Nephron progenitor cell (in vitro differentiated cells): ENCODE results near the gene PCSK5.

Experiments
- DNase-seq: peaks from one replicate; pipeline ENCODE4 v3.0.0; 2021
- H3K27ac Mint-ChIP-seq: 2 replicates; pipeline ENCODE4 v1.8.0; 2021; ENCODE audit warnings: mild to moderate bottlenecking, moderate library complexity, mixed read lengths
- H3K27me3 Mint-ChIP-seq: 2 replicates; pipeline ENCODE4 v1.8.0; 2021; ENCODE audit warnings: mild to moderate bottlenecking, low read depth, mixed read lengths; ENCODE audit not compliant: poor library complexity
- H3K36me3 Mint-ChIP-seq: 2 replicates; pipeline ENCODE4 v1.8.0; 2021; ENCODE audit warnings: low read depth, mixed read lengths
- H3K4me1 Mint-ChIP-seq: 2 replicates; pipeline ENCODE4 v1.8.0; 2021; ENCODE audit warnings: mixed read lengths
- H3K4me3 Mint-ChIP-seq: 2 replicates; pipeline ENCODE4 v1.8.0; 2021; ENCODE audit warnings: mild to moderate bottlenecking, moderate library complexity, mixed read lengths
- H3K9me3 Mint-ChIP-seq: 2 replicates; pipeline ENCODE4 v1.8.0; 2021; ENCODE audit warnings: mild to moderate bottlenecking, moderate library complexity, mixed read lengths
- CTCF ChIP-seq: fragments of 200-600 bp; sonication (generic); IDR thresholded peaks from 2 replicates; pipeline ENCODE4 v1.5.0; 2021; ENCODE audit warnings: antibody characterized with exemption

The PCSK5 gene

GRCh38 chr9:76219560-76220151 lies 329.2 kb downstream of the PCSK5 start:
- Mint-ChIP-seq H3K4me1 (peaks cover 50% of the 10 kb centered on the region), H3K27me3 (no peaks in the 10 kb centered on the region), H3K27ac (peak overlapping the region; percentile 92), H3K36me3 (no peaks in the 10 kb centered on the region), H3K4me3 (no peak overlapping the region), H3K9me3 (no peaks in the 10 kb centered on the region)
- no peak for DNase-seq
- TF ChIP-seq CTCF, result peak; percentile 38

GRCh38 chr9:76221423-76221822 lies 330.9 kb downstream of the PCSK5 start:
- Mint-ChIP-seq H3K27me3 (peaks cover 2% of the 10 kb centered on the region), H3K4me1 (peaks cover 41% of the 10 kb centered on the region), H3K27ac (no peak overlapping the region), H3K36me3 (no peaks in the 10 kb centered on the region), H3K4me3 (no peak overlapping the region), H3K9me3 (no peaks in the 10 kb centered on the region)
- no peak for DNase-seq
- TF ChIP-seq CTCF, result no peak

- Mint-ChIP-seq H3K9me3 (no peaks in the 10 kb centered on the region), H3K27me3 (peaks cover 2% of the 10 kb centered on the region), H3K27ac (peak overlapping the region; percentile 3), H3K4me3 (no peak overlapping the region), H3K4me1 (peaks cover 26% of the 10 kb centered on the region), H3K36me3 (no peaks in the 10 kb centered on the region)
- DNase-seq, result no peak
- TF ChIP-seq CTCF, result no peak
Measured at GRCh38 chr9:76223749-76224340, 333.4 kb downstream of the PCSK5 start.

- Mint-ChIP-seq H3K4me3 (no peak overlapping the region), H3K4me1 (no peaks in the 10 kb centered on the region), H3K9me3 (no peaks in the 10 kb centered on the region), H3K27me3 (peaks cover 2% of the 10 kb centered on the region), H3K27ac (no peak overlapping the region), H3K36me3 (no peaks in the 10 kb centered on the region)
- TF ChIP-seq CTCF, result no peak
- no peak for DNase-seq
Measured at GRCh38 chr9:76227156-76227555, 336.7 kb downstream of the PCSK5 start.

- Mint-ChIP-seq H3K9me3 (no peaks in the 10 kb centered on the region), H3K36me3 (no peaks in the 10 kb centered on the region), H3K4me3 (no peak overlapping the region), H3K27ac (no peak overlapping the region), H3K4me1 (no peaks in the 10 kb centered on the region), H3K27me3 (no peaks in the 10 kb centered on the region)
- TF ChIP-seq CTCF, result no peak
- no peak for DNase-seq
Measured at GRCh38 chr9:76231001-76231400, 340.5 kb downstream of the PCSK5 start.

GRCh38 chr9:76232861-76233489 lies 342.5 kb downstream of the PCSK5 start:
- Mint-ChIP-seq H3K4me1 (no peaks in the 10 kb centered on the region), H3K36me3 (no peaks in the 10 kb centered on the region), H3K9me3 (no peaks in the 10 kb centered on the region), H3K27ac (no peak overlapping the region), H3K27me3 (no peaks in the 10 kb centered on the region), H3K4me3 (no peak overlapping the region)
- no peak for TF ChIP-seq CTCF
- DNase-seq, result no peak
